GM12801 (cell line): ENCODE data around the gene PIK3R1.

ENCODE experiments used
- CTCF ChIP-seq: IDR thresholded peaks from one replicate; pipeline ENCODE4 v1.5.1; 2011; ENCODE audit warnings: control low read depth; ENCODE audit not compliant: insufficient read length; ENCODE audit errors: extremely low read depth

The PIK3R1 gene

GRCh38 chr5:68176802-68177479 lies 38.6 kb upstream of the PIK3R1 start:
- TF ChIP-seq CTCF: no peak

GRCh38 chr5:68177676-68178075 lies 37.9 kb upstream of the PIK3R1 start:
- no peak for TF ChIP-seq CTCF

- TF ChIP-seq CTCF: no peak
These were observed 37.0 kb upstream of the PIK3R1 start for GRCh38 chr5:68178579-68178978.

- TF ChIP-seq CTCF: no peak
These were observed 35.2 kb upstream of the PIK3R1 start for GRCh38 chr5:68180121-68181038.

- TF ChIP-seq CTCF: no peak
These were observed 34.4 kb upstream of the PIK3R1 start for GRCh38 chr5:68181039-68181599.

- TF ChIP-seq CTCF: no peak
These were observed 33.5 kb upstream of the PIK3R1 start for GRCh38 chr5:68182094-68182493.

GRCh38 chr5:68182534-68182933 lies 33.0 kb upstream of the PIK3R1 start:
- no peak for TF ChIP-seq CTCF
